ENCODE data around the gene ASPM. TPM values are rescaled to one million over a fixed set of nuclear protein-coding genes. Genes with fewer than 3 reads are reported as not detected.
A peak's percentile ranks its signal among the peaks of the same experiment; 100 is the strongest.

The ASPM gene
- polyA plus RNA-seq, 1 of the 3 experiments (the other 2 are of a cell fraction), result 3.0 TPM

DNA sequence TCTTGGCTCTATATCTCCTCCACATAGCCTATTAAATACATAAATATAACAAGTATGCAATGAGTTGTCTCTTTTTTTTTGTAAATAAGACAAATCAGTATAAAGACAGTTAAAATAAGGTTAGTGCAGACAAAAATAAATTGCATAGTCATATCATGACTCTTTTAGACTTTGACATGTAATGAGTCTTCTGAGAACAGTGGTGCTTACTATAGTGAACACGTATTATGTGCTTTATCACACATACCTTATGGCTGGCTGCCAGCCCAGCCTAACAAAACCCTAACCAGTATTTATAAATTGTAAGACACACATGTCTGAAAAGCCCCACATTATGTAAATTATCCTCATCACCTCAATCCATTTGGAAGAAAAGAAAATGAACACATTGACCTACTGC is 50.3 kb downstream of the ASPM start:
- Histone ChIP-seq H3K9me3 (no peaks in the 10 kb centered on the region), H3K27me3 (ENCODE audit: insufficient read depth) (no peaks in the 10 kb centered on the region), H3K9me2 (no peaks in the 10 kb centered on the region), H3K4me3 (ENCODE audit: low read depth in 2 of 2, low read length in 1 of 2) (no peak overlapping the region), H3K9ac (no peak overlapping the region), H3K79me2 (ENCODE audit: insufficient read depth) (0 out of 2 replicates have a peak, but pooled peaks cover 4% of the 10 kb centered on the region), H2AFZ (ENCODE audit: low read depth) (peak overlapping the region; percentile 49; the same call in 1 of the 2 replicates), H3K4me2 (no peak overlapping the region), H3K4me1 (ENCODE audit: control insufficient read depth in 1 of 2, insufficient read depth in 2 of 2, low read depth in 1 of 2, low read length in 1 of 2) (no peaks in the 10 kb centered on the region; a peak in 1 of 4 replicates), H4K20me1 (ENCODE audit: insufficient read depth) (no peaks in the 10 kb centered on the region), H3F3A (replicated peaks; ENCODE audit: insufficient read depth) (peaks cover 14% of the 10 kb centered on the region), H3K36me3 (replicated peaks in 1 of 2; ENCODE audit: control insufficient read depth in 1 of 2, insufficient read depth in 2 of 2, low read length in 1 of 2) (peaks cover 38 to 40% of the 10 kb centered on the region in 2 experiments), H3K27ac (ENCODE audit: low read depth in 2 of 2, low read length in 1 of 2) (no peak overlapping the region)
- CTCF ChIA-PET, result no interaction called here
- POLR2A ChIA-PET, result no interaction called here
- TF ChIP-seq GABPA (IDR thresholded peaks at IDR 0.05; ENCODE audit: low read depth), result no peak
- no peak for TF ChIP-seq JUND (IDR thresholded peaks at IDR 0.05)
- no peak for TF ChIP-seq FOXJ3 (CRISPR knock-in tag; IDR thresholded peaks at IDR 0.05)
- TF ChIP-seq, protein P1, sequence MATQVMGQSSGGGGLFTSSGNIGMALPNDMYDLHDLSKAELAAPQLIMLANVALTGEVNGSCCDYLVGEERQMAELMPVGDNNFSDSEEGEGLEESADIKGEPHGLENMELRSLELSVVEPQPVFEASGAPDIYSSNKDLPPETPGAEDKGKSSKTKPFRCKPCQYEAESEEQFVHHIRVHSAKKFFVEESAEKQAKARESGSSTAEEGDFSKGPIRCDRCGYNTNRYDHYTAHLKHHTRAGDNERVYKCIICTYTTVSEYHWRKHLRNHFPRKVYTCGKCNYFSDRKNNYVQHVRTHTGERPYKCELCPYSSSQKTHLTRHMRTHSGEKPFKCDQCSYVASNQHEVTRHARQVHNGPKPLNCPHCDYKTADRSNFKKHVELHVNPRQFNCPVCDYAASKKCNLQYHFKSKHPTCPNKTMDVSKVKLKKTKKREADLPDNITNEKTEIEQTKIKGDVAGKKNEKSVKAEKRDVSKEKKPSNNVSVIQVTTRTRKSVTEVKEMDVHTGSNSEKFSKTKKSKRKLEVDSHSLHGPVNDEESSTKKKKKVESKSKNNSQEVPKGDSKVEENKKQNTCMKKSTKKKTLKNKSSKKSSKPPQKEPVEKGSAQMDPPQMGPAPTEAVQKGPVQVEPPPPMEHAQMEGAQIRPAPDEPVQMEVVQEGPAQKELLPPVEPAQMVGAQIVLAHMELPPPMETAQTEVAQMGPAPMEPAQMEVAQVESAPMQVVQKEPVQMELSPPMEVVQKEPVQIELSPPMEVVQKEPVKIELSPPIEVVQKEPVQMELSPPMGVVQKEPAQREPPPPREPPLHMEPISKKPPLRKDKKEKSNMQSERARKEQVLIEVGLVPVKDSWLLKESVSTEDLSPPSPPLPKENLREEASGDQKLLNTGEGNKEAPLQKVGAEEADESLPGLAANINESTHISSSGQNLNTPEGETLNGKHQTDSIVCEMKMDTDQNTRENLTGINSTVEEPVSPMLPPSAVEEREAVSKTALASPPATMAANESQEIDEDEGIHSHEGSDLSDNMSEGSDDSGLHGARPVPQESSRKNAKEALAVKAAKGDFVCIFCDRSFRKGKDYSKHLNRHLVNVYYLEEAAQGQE (IDR thresholded peaks at IDR 0.05; ENCODE audit: low read depth, low read length), result no peak
- no peak for TF ChIP-seq ELF1 (IDR thresholded peaks at IDR 0.05)
- no peak for TF ChIP-seq SIN3A (IDR thresholded peaks at IDR 0.05; ENCODE audit: borderline replicate concordance, low read depth, low read length)
- no peak for TF ChIP-seq RXRA (IDR thresholded peaks at IDR 0.05; ENCODE audit: borderline replicate concordance, low read depth)
- TF ChIP-seq YY1 (IDR thresholded peaks at IDR 0.05; ENCODE audit: low read depth), result no peak
- DNase-seq, result no peak
- 96% methylated on average over 1 of the region's 1 CpG for WGBS (ENCODE audit: low lambda C conversion rate)

DNA sequence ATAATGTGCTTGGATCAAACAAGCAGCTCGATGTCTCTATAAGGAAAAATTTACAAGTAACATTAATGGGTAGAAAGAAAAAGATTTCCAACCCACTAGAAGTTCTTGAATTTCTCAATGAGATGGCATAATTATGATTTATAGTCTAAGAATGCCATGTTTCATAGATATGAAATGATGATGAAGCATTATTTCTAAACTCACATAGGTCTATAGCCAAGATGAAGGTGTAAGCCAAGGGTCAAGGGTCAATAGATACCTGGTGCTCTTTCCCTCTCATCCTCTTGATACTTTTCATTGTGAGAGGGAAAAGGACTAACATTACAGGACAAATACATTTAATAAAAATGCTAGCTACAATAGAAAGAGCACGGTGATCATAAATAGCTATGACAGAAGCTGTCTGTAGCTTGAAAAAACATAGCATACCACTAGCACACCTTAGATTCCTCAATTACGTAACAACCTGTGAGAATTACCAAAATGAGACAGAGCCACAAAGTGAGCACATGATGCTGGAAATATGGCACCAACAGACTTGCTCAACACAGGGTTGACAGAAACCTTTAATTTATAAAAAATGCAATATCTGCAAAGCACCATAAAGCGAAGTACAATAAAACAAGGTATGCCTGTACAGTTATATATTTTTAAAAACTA is 53.1 kb downstream of the ASPM start:
- no peak overlapping the region for H3K4me2 ChIP-seq
- ChIA-PET CTCF (interaction anchor here (1.2 kb wide), 1 partner anchor 22 kb away, joined by 3 read pairs; no protein-coding TSS in a partner anchor), POLR2A (no interaction called here)
- H3K36me3 ChIP-seq (replicated peaks in 1 of 2; ENCODE audit: control insufficient read depth in 1 of 2, insufficient read depth in 2 of 2, low read length in 1 of 2), result peaks cover 64 to 65% of the 10 kb centered on the region in 2 experiments
- TF ChIP-seq FOXM1 (IDR thresholded peaks at IDR 0.05; ENCODE audit: low read depth), result no peak
- TF ChIP-seq SMC3 (IDR thresholded peaks at IDR 0.05; ENCODE audit: low read depth, low read length), result no peak
- no peak for TF ChIP-seq FOXJ3 (CRISPR knock-in tag; IDR thresholded peaks at IDR 0.05)
- no peak for TF ChIP-seq RAD21 (IDR thresholded peaks at IDR 0.05; ENCODE audit: low read length)
- no peak for TF ChIP-seq YY1 (IDR thresholded peaks at IDR 0.05; ENCODE audit: low read depth)
- TF ChIP-seq TEAD4 (IDR thresholded peaks at IDR 0.05; ENCODE audit: borderline replicate concordance, insufficient read depth), result no peak
- TF ChIP-seq TAF1 (IDR thresholded peaks at IDR 0.05; ENCODE audit: borderline replicate concordance, low read depth, low read length), result no peak
- H3K27ac ChIP-seq (ENCODE audit: low read depth in 2 of 2, low read length in 1 of 2), result no peak overlapping the region
- H2AFZ ChIP-seq (ENCODE audit: low read depth), result no peak overlapping the region
- no peaks in the 10 kb centered on the region; a peak in 1 of 4 replicates for H3K4me1 ChIP-seq (ENCODE audit: control insufficient read depth in 1 of 2, insufficient read depth in 2 of 2, low read depth in 1 of 2, low read length in 1 of 2)
- no peaks in the 10 kb centered on the region for H3K9me2 ChIP-seq
- 97% methylated on average over 4 of the region's 4 CpGs for WGBS (ENCODE audit: low lambda C conversion rate)
- no peaks in the 10 kb centered on the region for H3K27me3 ChIP-seq (ENCODE audit: insufficient read depth)
- H3K9me3 ChIP-seq, result no peaks in the 10 kb centered on the region
- no peak overlapping the region for H3K4me3 ChIP-seq (ENCODE audit: low read depth in 2 of 2, low read length in 1 of 2)
- 0 out of 2 replicates have a peak, but pooled peaks cover 8% of the 10 kb centered on the region for H3K79me2 ChIP-seq (ENCODE audit: insufficient read depth)
- H3F3A ChIP-seq (replicated peaks; ENCODE audit: insufficient read depth), result peaks cover 23% of the 10 kb centered on the region
- no peak overlapping the region for H3K9ac ChIP-seq
- no peaks in the 10 kb centered on the region for H4K20me1 ChIP-seq (ENCODE audit: insufficient read depth)
- no peak for DNase-seq
